ENCODE results near the gene SLC29A2. TPM values are rescaled to one million over a fixed set of nuclear protein-coding genes. Genes with fewer than 3 reads are reported as not detected.
A peak's percentile ranks its signal among the peaks of the same experiment; 100 is the strongest.

SLC29A2 gene
- total and polyA plus RNA-seq, 2 donors (not counting 3 experiments of a cell fraction or from before 2014, with no cell fraction given) = 2.4 to 5.2 TPM

DNA sequence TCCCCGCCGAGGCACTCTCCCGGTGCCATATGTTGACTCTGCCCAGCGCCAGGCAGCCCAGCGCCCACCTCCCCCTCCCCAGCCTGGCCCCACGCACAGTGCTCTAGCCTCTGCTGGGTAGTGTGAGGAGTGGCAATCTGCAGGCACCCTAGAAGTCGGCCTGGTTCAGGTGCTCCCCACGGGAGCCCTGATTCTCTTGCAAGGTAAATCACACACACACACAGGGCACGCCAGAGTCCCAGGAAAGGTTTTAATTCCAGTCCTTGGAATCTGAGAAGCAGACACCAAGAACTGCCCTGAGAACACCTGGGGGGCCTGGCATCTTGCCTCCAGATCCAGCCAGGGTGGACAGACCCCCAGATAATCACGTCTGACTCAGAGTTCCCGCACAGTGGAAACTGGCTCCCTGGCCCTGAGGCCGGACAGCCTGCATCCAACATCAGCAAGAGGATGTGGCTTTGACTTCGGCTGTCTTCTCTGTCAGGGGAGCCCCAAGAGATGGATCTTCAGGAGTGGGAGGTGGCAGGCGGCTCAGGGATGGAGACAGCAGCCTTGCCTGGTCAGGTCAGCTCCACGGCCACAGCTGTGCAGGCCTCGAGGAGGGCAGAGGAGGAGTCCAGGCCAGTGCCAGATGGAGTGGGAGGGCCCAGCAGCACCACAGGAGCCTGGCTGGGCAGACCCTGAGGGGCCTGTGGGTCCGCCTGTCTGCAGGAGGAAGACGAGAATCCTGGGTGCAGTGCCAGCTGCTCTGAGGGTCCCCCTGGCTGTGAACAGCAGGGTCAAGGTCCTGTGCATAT lies 34.3 kb downstream of the SLC29A2 start:
- CTCF ChIA-PET = interaction anchor here (0.7 to 8.7 kb wide), 3 partner anchors 9 to 26 kb away, joined by 3 to 225 read pairs (median 3); partner anchors contain the start of gene CD248
- Histone ChIP-seq H3K4me3 (replicated peaks in 1 of 3; ENCODE audit: insufficient read depth in 1 of 3, low read depth in 1 of 3, low read length in 3 of 3) (no peak overlapping the region), H3K27ac (ENCODE audit: insufficient read depth, low read depth, low read length) (peak overlapping the region; percentile 91), H3K9me3 (replicated peaks; ENCODE audit: control insufficient read depth, insufficient read depth, low read length) (no peaks in the 10 kb centered on the region), H3K36me3 (ENCODE audit: control insufficient read depth in 2 of 2, extremely low read depth in 1 of 2, insufficient read depth in 2 of 2, low read length in 2 of 2) (peaks cover 0 to 23% of the 10 kb centered on the region in 2 experiments), H3K79me2 (ENCODE audit: control insufficient read depth, insufficient read depth, low read length) (no peaks in the 10 kb centered on the region), H3K4me2 (ENCODE audit: insufficient read depth, low read length) (no peak overlapping the region), H4K20me1 (replicated peaks; ENCODE audit: control insufficient read depth, extremely low read depth, insufficient read depth, low read length) (no peaks in the 10 kb centered on the region), H2AFZ (ENCODE audit: low read depth, low read length) (no peak overlapping the region), H3K9ac (replicated peaks; ENCODE audit: extremely low read depth, insufficient read depth, low read length) (peak overlapping the region; percentile 37), H3K9me1 (replicated peaks; ENCODE audit: control insufficient read depth, extremely low read depth, insufficient read depth, low read length) (no peaks in the 10 kb centered on the region), H3K27me3 (ENCODE audit: control insufficient read depth in 2 of 2, insufficient read depth in 2 of 2, low read length in 2 of 2) (no peaks in the 10 kb centered on the region), H3K4me1 (ENCODE audit: control insufficient read depth, extremely low read depth, insufficient read depth, low read length) (peaks cover 18% of the 10 kb centered on the region)
- no peak for DNase-seq (ENCODE audit: low read depth, low spot score)
- dilution Hi-C loops (cut with MboI; ENCODE audit: extremely low pct_ligation_motif_present, low sequenced_read_pairs) (no loop called here), intact Hi-C loops (cut with micrococcal nuclease) (loop anchor here (2.0 kb wide), 1 partner anchor 24 kb away; no protein-coding TSS in a partner anchor)
- no peak for TF ChIP-seq CTCF (IDR thresholded peaks at IDR 0.05; ENCODE audit: extremely low read depth in 1 of 2, insufficient read depth in 1 of 2, low read depth in 1 of 2, low read length in 2 of 2)
- no peak for TF ChIP-seq EZH2 (IDR thresholded peaks at IDR 0.05; ENCODE audit: borderline replicate concordance, low read depth, low read length, severe bottlenecking)
- TF ChIP-seq JUN (IDR thresholded peaks at IDR 0.05; ENCODE audit: borderline replicate concordance, insufficient read depth, insufficient read length, low read depth) = no peak
- no peak for TF ChIP-seq POLR2AphosphoS5 (IDR thresholded peaks at IDR 0.05; ENCODE audit: insufficient read depth, low read depth, low read length)
- TF ChIP-seq FOS (IDR thresholded peaks at IDR 0.05; ENCODE audit: borderline replicate concordance, insufficient read depth, low read length) = no peak
- no peak for TF ChIP-seq GATA2 (IDR thresholded peaks at IDR 0.05; ENCODE audit: insufficient read depth, insufficient read length, low read depth, low read length)
- TF ChIP-seq MAX (IDR thresholded peaks at IDR 0.05; ENCODE audit: insufficient read depth, insufficient read length) = no peak
- TF ChIP-seq MYC (IDR thresholded peaks at IDR 0.05; ENCODE audit: low read depth, low read length) = no peak
- no peak for TF ChIP-seq POLR2A (IDR thresholded peaks at IDR 0.05; ENCODE audit: low read depth, low read length)
- POLR2A ChIA-PET = interaction anchor here (0.6 kb wide), 1 partner anchor 1062 kb away, joined by 7 read pairs; no protein-coding TSS in a partner anchor
- BruUV-seq (replicated peaks) = no TSS peak
- FAIRE-seq = no peak
